Stomach (tissue), 4 donors: ENCODE measurements around the gene CACNA1H.

ENCODE experiments used
- POLR2A ChIP-seq, 4 donors: fragments of 450-650 bp; IDR thresholded peaks; one replicate each; pipeline ENCODE4 v1.6.1; 2016; ENCODE audit warnings: antibody characterized with exemption in 4 of 4, control low read depth in 2 of 4, mild to moderate bottlenecking in 1 of 4, moderate library complexity in 1 of 4
- TF ChIP-seq, protein P1 (sequence below), 7 experiments: fragments of 450-650 bp in 4 of 7; fragments of 200-600 bp in 3 of 7; sonication (generic) in 3 of 7; IDR thresholded peaks; one replicate each; pipeline ENCODE4 v1.5.1; 2016 to 2019; ENCODE audit warnings: antibody characterized with exemption in 7 of 7, control low read depth in 2 of 7, mild to moderate bottlenecking in 1 of 7

DNA sequence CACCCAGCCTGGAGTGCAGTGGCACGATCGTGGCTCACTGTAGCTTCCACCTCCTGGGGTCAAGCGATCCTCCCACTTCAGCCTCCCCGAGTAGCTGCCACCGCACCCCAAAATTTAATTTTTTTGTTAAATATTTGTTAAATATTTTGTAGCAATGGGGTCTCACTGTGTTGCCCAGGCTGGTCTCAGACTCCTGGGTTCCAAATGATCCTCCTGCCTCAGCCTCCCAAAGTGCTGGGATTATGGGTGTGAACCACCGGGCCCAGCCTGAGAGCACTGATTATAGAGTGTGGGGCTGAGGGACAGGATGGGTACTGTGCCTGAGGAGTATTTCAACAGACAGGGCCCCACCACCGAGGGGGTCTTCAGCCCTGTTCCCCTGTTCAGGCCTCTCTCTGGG is 36.5 kb downstream of the CACNA1H start:
- TF ChIP-seq, protein P1, sequence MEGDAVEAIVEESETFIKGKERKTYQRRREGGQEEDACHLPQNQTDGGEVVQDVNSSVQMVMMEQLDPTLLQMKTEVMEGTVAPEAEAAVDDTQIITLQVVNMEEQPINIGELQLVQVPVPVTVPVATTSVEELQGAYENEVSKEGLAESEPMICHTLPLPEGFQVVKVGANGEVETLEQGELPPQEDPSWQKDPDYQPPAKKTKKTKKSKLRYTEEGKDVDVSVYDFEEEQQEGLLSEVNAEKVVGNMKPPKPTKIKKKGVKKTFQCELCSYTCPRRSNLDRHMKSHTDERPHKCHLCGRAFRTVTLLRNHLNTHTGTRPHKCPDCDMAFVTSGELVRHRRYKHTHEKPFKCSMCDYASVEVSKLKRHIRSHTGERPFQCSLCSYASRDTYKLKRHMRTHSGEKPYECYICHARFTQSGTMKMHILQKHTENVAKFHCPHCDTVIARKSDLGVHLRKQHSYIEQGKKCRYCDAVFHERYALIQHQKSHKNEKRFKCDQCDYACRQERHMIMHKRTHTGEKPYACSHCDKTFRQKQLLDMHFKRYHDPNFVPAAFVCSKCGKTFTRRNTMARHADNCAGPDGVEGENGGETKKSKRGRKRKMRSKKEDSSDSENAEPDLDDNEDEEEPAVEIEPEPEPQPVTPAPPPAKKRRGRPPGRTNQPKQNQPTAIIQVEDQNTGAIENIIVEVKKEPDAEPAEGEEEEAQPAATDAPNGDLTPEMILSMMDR (IDR thresholded peaks at IDR 0.05): no peak
- TF ChIP-seq POLR2A (IDR thresholded peaks at IDR 0.05): no peak
